T-cell (primary cell): Measurements from ENCODE around the gene CIPC. TPM values are rescaled to one million over a fixed set of nuclear protein-coding genes. Genes with fewer than 3 reads are reported as not detected.

Source experiments
- ATAC-seq, 4 experiments: fragments of 200-7000 bp in 3 of 4; fragments of 150-1000 bp in 1 of 4; cut with Tn5 transposase; replicated peaks in 1 of 4; 1 replicate in 3 of 4; 2 replicates in 1 of 4; pipeline ENCODE4 v1.10.0; 2021; ENCODE audit warnings: moderate library complexity in 3 of 4, mild to moderate bottlenecking in 2 of 4, moderate number of reproducible peaks in 1 of 4
- CTCF ChIA-PET, 2 donors: fragments of 300-600 bp; sonication (Branson Sonifier 250); formaldehyde crosslinking; loops; one replicate each; lab custom pipeline; 2022; ENCODE audit warnings: antibody characterized with exemption in 2 of 2; lab: Charles Lee
- POLR2A ChIA-PET, 2 donors: fragments of 300-600 bp; sonication (Branson Sonifier 250); formaldehyde crosslinking; loops; one replicate each; lab custom pipeline; 2022; ENCODE audit warnings: antibody characterized with exemption in 2 of 2; lab: Charles Lee
- DNase-seq, 35 experiments: peaks; one replicate each; pipeline versions ENCODE4 v3.0.0 to v3.0.0-alpha.2; 2013 to 2023
- H3K27ac ChIP-seq: one replicate; pipeline ENCODE4 v1.5.1; 2013; ENCODE audit warnings: low read length
- H3K27me3 ChIP-seq, 2 experiments: replicated peaks in 1 of 2; 1 replicate in 1 of 2; 2 replicates in 1 of 2; pipeline versions ENCODE4 v1.6.1 to v1.7.0; 2013; ENCODE audit warnings: low read length in 1 of 2, mixed read lengths in 1 of 2; ENCODE audit not compliant: control insufficient read depth in 2 of 2, insufficient read depth in 2 of 2; ENCODE audit errors: extremely low read depth in 1 of 2
- H3K36me3 ChIP-seq, 2 donors: 1 replicate in 1 of 2; 2 replicates in 1 of 2; pipeline versions ENCODE4 v1.6.1 to v1.7.0; 2013; ENCODE audit warnings: low read length in 1 of 2; ENCODE audit not compliant: control insufficient read depth in 2 of 2, insufficient read depth in 1 of 2; ENCODE audit errors: extremely low read depth in 1 of 2
- H3K4me1 ChIP-seq, 2 experiments: 1 replicate in 1 of 2; 2 replicates in 1 of 2; pipeline versions ENCODE4 v1.6.1 to v1.7.0; 2013; ENCODE audit warnings: low read length in 2 of 2, mixed read lengths in 1 of 2; ENCODE audit not compliant: insufficient read depth in 2 of 2, control insufficient read depth in 1 of 2; ENCODE audit errors: extremely low read depth in 1 of 2
- H3K4me3 ChIP-seq, 2 donors: 1 replicate in 1 of 2; 2 replicates in 1 of 2; pipeline versions ENCODE4 v1.5.1 to v1.7.0; 2013; ENCODE audit warnings: mild to moderate bottlenecking in 2 of 2, low read length in 1 of 2, moderate library complexity in 1 of 2; ENCODE audit not compliant: control insufficient read depth in 1 of 2; ENCODE audit errors: extremely low read depth in 1 of 2
- H3K9me3 ChIP-seq: 2 replicates; pipeline ENCODE4 v1.7.0; 2013
- H3K27ac Mint-ChIP-seq, 2 donors: one replicate each; pipeline ENCODE4 v1.8.0; 2020 to 2021; ENCODE audit warnings: mild to moderate bottlenecking in 2 of 2, mixed read lengths in 2 of 2
- H3K27me3 Mint-ChIP-seq, 2 donors: one replicate each; pipeline ENCODE4 v1.8.0; 2021 to 2022; ENCODE audit warnings: mixed read lengths in 2 of 2
- H3K36me3 Mint-ChIP-seq: one replicate; pipeline ENCODE4 v1.8.0; 2021; ENCODE audit warnings: mixed read lengths
- H3K4me1 Mint-ChIP-seq, 3 donors: one replicate each; pipeline ENCODE4 v1.8.0; 2020 to 2022; ENCODE audit warnings: mixed read lengths in 3 of 3, mild to moderate bottlenecking in 1 of 3
- H3K4me3 Mint-ChIP-seq, 3 donors: one replicate each; pipeline ENCODE4 v1.8.0; 2020 to 2022; ENCODE audit warnings: mild to moderate bottlenecking in 3 of 3, mixed read lengths in 3 of 3, moderate library complexity in 3 of 3
- H3K9me3 Mint-ChIP-seq, 3 donors: one replicate each; pipeline ENCODE4 v1.8.0; 2020 to 2022; ENCODE audit warnings: mixed read lengths in 3 of 3
- WGBS: methylation state at CpG from one replicate; pipeline ENCODE4 v1.1.5; 2013; ENCODE audit warnings: missing lambda C conversion rate; ENCODE audit not compliant: insufficient coverage; 5-methylcytosine and 5-hydroxymethylcytosine counted together
- total RNA-seq, 35 experiments: library from RNA in 6 of 35; stranded (reverse) in 6 of 35; fragments of 120-200 nt in 1 of 35; gene quantifications; one replicate each; pipeline versions ENCODE4 v1.2.1 to v1.2.4 and lab custom pipeline; 2013 to 2026

CIPC gene
- total RNA-seq, 5 donors from 2014 or later (not counting 1 experiment from before 2014, with no cell fraction given) = 8.4 to 14.0 (median 11.8) TPM

- Histone ChIP-seq H3K4me1 (peaks cover 0 to 5% of the 10 kb centered on the region in 2 experiments), H3K27ac (no peak overlapping the region), H3K27me3 (peaks cover 0 to 21% of the 10 kb centered on the region in 2 experiments), H3K9me3 (no peaks in the 10 kb centered on the region), H3K4me3 (no peak overlapping the region), H3K36me3 (no peaks in the 10 kb centered on the region)
- Mint-ChIP-seq H3K4me1 (peaks cover 0 to 2% (median 2%) of the 10 kb centered on the region in 3 donors), H3K27me3 (peaks cover 4 to 13% of the 10 kb centered on the region in 2 donors), H3K9me3 (no peaks in the 10 kb centered on the region), H3K4me3 (no peak overlapping the region), H3K27ac (no peak overlapping the region), H3K36me3 (no peaks in the 10 kb centered on the region)
- ChIA-PET CTCF (interaction anchor here (0.5 to 7.9 kb wide), 22 partner anchors 13 to 354 kb away, joined by 3 to 99 read pairs (median 4); no protein-coding TSS in a partner anchor), POLR2A (interaction anchor here in 1 of 2 donors (0.6 kb wide), 1 partner anchor 125 kb away, joined by 3 read pairs; no protein-coding TSS in a partner anchor)
- WGBS = 69% methylated on average over 1 of the region's 5 CpGs
- DNase-seq (no peak), ATAC-seq (no peak)
These were observed 29.4 kb upstream of the CIPC start for GRCh38 chr14:77068517-77069200.

DNA sequence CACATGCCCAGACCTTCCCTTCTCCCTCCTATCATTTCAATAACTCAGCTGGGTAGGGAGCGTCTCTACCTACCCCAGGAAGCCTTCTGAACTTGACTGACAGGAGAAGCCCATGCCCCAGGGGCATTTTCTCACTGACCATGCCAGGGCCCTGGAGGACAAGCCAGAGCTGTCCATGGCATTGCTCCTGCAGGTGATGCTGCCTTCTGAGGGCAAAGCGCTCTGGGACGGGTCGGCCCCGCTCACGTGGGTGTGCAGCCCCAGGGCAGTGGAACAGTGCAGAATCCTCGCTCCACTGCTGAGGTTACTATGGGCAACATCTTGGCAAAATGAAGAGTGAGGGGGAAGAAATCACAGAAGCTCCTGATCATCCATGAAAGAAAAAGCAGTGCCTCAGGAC is 28.5 kb upstream of the CIPC start:
- no peak overlapping the region for H3K27ac Mint-ChIP-seq
- Histone ChIP-seq H3K27ac (no peak overlapping the region), H3K4me1 (peaks cover 0 to 5% of the 10 kb centered on the region in 2 experiments), H3K9me3 (no peaks in the 10 kb centered on the region), H3K36me3 (no peaks in the 10 kb centered on the region), H3K27me3 (peaks cover 0 to 17% of the 10 kb centered on the region in 2 experiments), H3K4me3 (no peak overlapping the region)
- no peak for DNase-seq
- no peak for ATAC-seq
- ChIA-PET POLR2A (no interaction called here), CTCF (interaction anchor here (0.5 to 7.9 kb wide), 20 partner anchors 9 to 358 kb away, joined by 3 to 99 read pairs (median 8); no protein-coding TSS in a partner anchor)
- no peaks in the 10 kb centered on the region for H3K9me3 Mint-ChIP-seq
- H3K27me3 Mint-ChIP-seq = peaks cover 4 to 13% of the 10 kb centered on the region in 2 donors
- H3K4me3 Mint-ChIP-seq = no peak overlapping the region
- no peaks in the 10 kb centered on the region for H3K36me3 Mint-ChIP-seq
- H3K4me1 Mint-ChIP-seq = peaks cover 0 to 2% (median 2%) of the 10 kb centered on the region in 3 donors
- WGBS = 95% methylated on average over 7 of the region's 7 CpGs

DNA sequence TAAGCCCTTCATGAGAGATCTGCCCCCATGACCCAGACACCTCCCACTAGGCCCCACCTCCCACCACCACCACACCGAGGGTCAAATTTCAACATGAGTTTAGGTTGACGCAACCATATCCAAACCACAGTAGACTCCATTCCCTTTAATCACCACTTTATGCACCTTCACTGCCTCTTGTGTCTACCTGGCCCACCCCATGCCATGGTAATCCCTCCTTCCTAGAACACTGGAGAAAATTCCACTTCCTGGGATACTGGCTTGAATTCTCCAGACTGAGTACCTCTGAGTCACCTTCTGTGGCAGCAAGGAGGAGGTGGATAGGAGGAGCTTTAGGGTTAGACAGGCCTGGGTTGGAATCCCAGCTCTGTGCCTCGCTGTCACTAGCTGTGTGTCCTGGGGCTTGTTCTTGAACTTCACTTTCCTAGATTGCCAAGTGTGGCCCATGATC is 26.1 kb upstream of the CIPC start:
- H3K4me1 ChIP-seq = peaks cover 0 to 5% of the 10 kb centered on the region in 2 experiments
- CTCF ChIA-PET = interaction anchor here (0.7 to 7.9 kb wide), 9 partner anchors 11 to 1001 kb away, joined by 3 to 99 read pairs (median 18); no protein-coding TSS in a partner anchor
- no peaks in the 10 kb centered on the region for H3K9me3 ChIP-seq
- H3K36me3 ChIP-seq = no peaks in the 10 kb centered on the region
- Mint-ChIP-seq H3K27me3 (peaks cover 4 to 16% of the 10 kb centered on the region in 2 donors), H3K27ac (no peak overlapping the region), H3K9me3 (no peaks in the 10 kb centered on the region), H3K4me3 (no peak overlapping the region), H3K4me1 (peaks cover 0 to 2% (median 2%) of the 10 kb centered on the region in 3 donors), H3K36me3 (no peaks in the 10 kb centered on the region)
- POLR2A ChIA-PET = no interaction called here
- peaks cover 0 to 12% of the 10 kb centered on the region in 2 experiments for H3K27me3 ChIP-seq
- DNase-seq (no peak), ATAC-seq (no peak)
- 73% methylated on average over 2 of the region's 3 CpGs for WGBS
- no peak overlapping the region for H3K4me3 ChIP-seq
- H3K27ac ChIP-seq = no peak overlapping the region

GRCh38 chr14:77074969-77075368 is 23.1 kb upstream of the CIPC start:
- Mint-ChIP-seq H3K4me1 (no peaks in the 10 kb centered on the region), H3K4me3 (no peak overlapping the region), H3K27ac (no peak overlapping the region), H3K36me3 (no peaks in the 10 kb centered on the region), H3K27me3 (peaks cover 4% of the 10 kb centered on the region in 2 donors), H3K9me3 (peaks cover 0 to 5% (median 0%) of the 10 kb centered on the region in 3 donors)
- Histone ChIP-seq H3K27ac (no peak overlapping the region), H3K4me3 (no peak overlapping the region), H3K9me3 (no peaks in the 10 kb centered on the region), H3K4me1 (no peaks in the 10 kb centered on the region), H3K36me3 (no peaks in the 10 kb centered on the region), H3K27me3 (peaks cover 0 to 6% of the 10 kb centered on the region in 2 experiments)
- ATAC-seq = no peak
- POLR2A ChIA-PET = no interaction called here
- no peak for DNase-seq
- CTCF ChIA-PET = interaction anchor here (0.5 to 1.4 kb wide), 2 partner anchors 16 to 200 kb away, joined by 3 to 4 read pairs; no protein-coding TSS in a partner anchor

DNA sequence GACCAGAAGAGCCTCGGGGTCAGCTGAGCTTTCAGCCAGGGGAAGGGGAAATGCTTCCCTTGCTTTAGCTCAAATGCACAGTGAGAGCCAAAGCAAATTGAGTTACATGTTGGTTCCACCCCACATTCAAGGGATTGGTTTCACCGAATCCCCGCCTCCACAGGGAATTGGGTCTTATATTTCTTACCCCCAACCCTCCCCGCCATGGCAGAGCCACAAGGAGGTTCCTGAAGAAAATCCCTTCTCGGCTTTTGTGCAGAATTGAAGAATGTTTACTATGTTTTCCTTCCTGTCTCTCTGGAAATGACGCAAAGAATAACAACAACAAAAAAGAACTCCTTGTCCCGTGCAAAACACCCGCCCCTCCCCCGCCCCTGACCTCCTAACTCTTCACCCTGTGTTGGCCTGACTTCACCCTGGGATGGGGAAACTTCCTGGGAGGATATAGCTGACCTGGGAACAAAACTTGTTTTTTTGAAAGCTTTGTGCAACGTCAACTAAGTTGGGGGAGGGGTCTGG is 21.9 kb upstream of the CIPC start:
- Histone ChIP-seq H3K9me3 (no peaks in the 10 kb centered on the region), H3K4me3 (no peak overlapping the region), H3K27ac (no peak overlapping the region), H3K4me1 (no peaks in the 10 kb centered on the region), H3K36me3 (no peaks in the 10 kb centered on the region), H3K27me3 (no peaks in the 10 kb centered on the region)
- ATAC-seq = no peak
- ChIA-PET POLR2A (interaction anchor here (0.5 to 0.7 kb wide), 2 partner anchors 26 to 96 kb away, joined by 3 to 9 read pairs; no protein-coding TSS in a partner anchor), CTCF (interaction anchor here (0.6 to 0.7 kb wide), 4 partner anchors 28 to 558 kb away, joined by 3 to 5 read pairs (median 4); no protein-coding TSS in a partner anchor)
- H3K27ac Mint-ChIP-seq = no peak overlapping the region
- H3K9me3 Mint-ChIP-seq = peaks cover 0 to 8% (median 2%) of the 10 kb centered on the region in 3 donors
- DNase-seq = no peak
- peaks cover 0 to 2% of the 10 kb centered on the region in 2 donors for H3K27me3 Mint-ChIP-seq
- no peaks in the 10 kb centered on the region for H3K4me1 Mint-ChIP-seq
- H3K36me3 Mint-ChIP-seq = peaks cover 2% of the 10 kb centered on the region
- no peak overlapping the region for H3K4me3 Mint-ChIP-seq
- 77% methylated on average over 4 of the region's 10 CpGs for WGBS

GRCh38 chr14:77077040-77077439 is 21.0 kb upstream of the CIPC start:
- Mint-ChIP-seq H3K4me3 (no peak overlapping the region), H3K27me3 (peaks cover 0 to 2% of the 10 kb centered on the region in 2 donors), H3K36me3 (peaks cover 2% of the 10 kb centered on the region), H3K27ac (no peak overlapping the region), H3K4me1 (no peaks in the 10 kb centered on the region), H3K9me3 (peaks cover 0 to 8% (median 2%) of the 10 kb centered on the region in 3 donors)
- no peak overlapping the region for H3K27ac ChIP-seq
- no peaks in the 10 kb centered on the region for H3K27me3 ChIP-seq
- ChIA-PET POLR2A (interaction anchor here (0.6 kb wide), 2 partner anchors 356 to 1934 kb away, joined by 3 to 13 read pairs; no protein-coding TSS in a partner anchor), CTCF (interaction anchor here in 1 of 2 donors (0.5 kb wide), 1 partner anchor 239 kb away, joined by 3 read pairs; no protein-coding TSS in a partner anchor)
- H3K4me1 ChIP-seq = no peaks in the 10 kb centered on the region
- DNase-seq (no peak), ATAC-seq (no peak)
- H3K4me3 ChIP-seq = no peak overlapping the region
- no CpG with 5 or more reads among the region's 3 CpGs for WGBS
- H3K36me3 ChIP-seq = no peaks in the 10 kb centered on the region
- H3K9me3 ChIP-seq = no peaks in the 10 kb centered on the region
